Measurements from ENCODE around the gene LMNTD2.

The LMNTD2 gene

DNA sequence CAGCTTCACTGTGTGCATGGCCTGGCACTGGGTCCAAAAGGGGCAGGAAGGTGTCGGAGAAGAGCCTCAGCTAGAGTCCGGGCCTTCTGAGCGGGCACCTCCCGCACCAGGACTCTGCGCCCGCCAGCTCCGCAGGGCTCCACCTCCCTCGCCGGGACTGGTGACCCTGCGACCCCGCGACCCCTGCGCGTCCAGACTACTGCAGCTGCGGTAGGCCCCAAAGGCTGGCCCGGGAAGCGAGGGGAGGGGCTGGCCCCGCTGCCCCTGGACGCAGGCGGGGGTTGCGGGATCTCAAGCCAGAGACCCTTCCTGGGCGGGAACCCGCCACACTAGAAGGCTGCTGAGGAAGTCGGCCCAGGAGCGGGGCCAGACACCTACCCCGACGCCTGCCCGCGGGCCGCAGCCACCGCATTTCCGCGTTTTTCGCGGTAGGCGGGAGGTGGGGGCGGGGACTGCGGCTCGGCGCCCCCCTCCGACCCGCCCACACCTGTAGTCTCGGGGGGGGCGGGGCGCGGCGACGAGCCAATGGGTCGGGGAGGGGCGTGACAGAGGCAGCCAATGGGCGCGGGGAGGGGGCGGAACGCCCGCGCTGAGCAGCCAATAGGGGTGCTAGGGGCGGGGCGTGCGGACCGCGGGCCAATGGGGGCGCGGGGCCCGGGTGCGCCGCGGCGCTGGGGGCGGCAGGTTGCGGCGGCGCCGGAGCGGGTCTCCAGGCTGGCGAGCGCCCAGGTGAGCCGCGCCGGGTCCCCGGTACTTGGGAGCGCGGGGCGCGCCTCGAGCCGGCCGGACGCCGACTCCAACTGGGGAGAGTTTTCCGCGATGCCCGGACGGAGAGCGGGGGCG is at the start of gene LMNTD2, which contains the start of gene RASSF7:
Gene LMNTD2, minus strand, starts transcription at position 434 of the 843 bp plus-strand sequence. Its CDS starts 22 bp downstream, at position 412.
Gene RASSF7, plus strand, starts transcription at position 666 of the 843 bp plus-strand sequence. CDS start 799 bp downstream, outside the sequence.
- peak; percentile 95 for DNase-seq

GRCh38 chr11:609341-609811 is 48.8 kb upstream of the LMNTD2 start:
- DNase-seq: no peak

DNA sequence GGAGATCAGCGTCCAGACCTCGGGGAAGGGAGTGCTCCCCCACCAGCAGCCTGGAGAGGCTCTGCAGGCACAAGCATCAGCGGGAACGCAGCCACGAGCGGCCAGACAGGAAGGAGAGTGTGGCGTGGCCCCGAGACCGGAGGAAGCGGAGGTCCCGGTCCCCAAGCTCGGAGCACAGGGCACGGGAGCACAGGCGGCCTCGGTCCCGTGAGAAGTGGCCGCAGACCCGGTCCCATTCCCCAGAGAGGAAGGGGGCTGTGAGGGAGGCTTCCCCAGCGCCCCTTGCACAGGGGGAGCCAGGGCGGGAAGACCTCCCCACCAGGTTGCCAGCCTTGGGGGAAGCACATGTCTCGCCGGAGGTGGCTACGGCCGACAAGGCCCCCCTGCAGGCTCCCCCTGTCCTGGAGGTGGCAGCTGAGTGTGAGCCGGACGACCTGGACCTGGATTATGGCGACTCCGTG is 48.3 kb upstream of the LMNTD2 start:
- DNase-seq: no peak

DNA sequence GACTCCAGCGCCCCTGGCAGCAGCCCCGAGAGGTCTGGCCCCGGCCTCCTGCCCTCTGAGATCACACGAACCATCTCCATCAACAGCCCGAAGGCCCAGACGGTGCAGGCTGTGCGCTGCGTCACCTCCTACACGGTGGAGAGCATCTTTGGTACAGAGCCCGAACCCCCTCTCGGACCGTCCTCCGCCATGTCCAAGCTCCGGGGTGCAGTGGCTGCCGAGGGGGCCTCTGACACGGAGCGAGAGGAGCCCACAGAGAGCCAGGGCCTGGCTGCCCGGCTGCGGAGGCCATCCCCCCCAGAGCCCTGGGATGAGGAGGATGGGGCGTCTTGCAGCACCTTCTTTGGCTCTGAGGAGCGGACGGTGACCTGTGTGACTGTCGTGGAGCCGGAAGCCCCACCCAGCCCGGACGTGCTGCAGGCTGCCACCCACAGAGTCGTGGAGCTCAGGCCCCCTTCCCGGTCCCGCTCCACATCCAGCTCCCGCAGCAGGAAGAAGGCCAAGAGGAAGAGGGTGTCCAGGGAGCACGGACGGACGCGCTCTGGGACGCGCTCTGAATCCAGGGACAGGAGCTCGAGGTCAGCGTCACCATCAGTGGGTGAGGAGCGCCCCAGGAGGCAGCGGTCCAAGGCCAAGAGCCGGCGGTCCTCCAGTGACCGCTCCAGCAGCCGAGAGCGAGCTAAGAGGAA is 47.6 kb upstream of the LMNTD2 start:
- DNase-seq: no peak

DNA sequence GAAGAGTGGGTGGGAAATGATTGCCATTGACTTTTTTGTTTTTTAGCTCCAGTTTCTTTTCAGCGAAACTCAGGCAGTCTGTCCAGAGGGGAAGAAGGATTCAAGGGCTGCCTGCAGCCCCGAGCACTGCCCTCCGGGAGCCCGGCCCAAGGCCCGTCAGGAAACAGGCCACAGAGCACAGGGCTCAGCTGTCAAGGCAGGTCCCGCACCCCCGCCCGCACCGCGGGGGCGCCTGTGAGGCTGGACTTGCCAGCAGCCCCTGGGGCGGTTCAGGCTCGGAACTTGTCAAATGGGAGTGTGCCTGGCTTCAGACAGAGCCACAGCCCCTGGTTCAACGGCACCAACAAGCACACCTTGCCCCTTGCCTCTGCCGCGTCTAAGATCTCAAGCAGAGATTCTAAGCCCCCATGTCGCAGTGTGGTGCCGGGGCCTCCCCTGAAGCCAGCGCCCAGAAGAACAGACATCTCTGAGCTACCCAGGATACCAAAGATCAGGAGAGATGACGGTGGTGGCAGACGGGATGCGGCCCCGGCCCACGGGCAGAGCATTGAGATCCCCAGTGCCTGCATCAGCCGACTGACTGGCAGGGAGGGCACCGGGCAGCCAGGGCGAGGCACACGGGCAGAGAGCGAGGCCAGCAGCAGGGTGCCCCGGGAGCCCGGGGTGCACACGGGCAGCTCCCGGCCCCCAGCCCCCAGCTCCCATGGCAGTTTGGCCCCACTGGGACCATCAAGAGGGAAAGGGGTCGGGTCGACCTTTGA is 46.7 kb upstream of the LMNTD2 start:
- no peak for DNase-seq

- DNase-seq: no peak
Observed at GRCh38 chr11:606245-606644, 45.7 kb upstream of the LMNTD2 start.

DNA sequence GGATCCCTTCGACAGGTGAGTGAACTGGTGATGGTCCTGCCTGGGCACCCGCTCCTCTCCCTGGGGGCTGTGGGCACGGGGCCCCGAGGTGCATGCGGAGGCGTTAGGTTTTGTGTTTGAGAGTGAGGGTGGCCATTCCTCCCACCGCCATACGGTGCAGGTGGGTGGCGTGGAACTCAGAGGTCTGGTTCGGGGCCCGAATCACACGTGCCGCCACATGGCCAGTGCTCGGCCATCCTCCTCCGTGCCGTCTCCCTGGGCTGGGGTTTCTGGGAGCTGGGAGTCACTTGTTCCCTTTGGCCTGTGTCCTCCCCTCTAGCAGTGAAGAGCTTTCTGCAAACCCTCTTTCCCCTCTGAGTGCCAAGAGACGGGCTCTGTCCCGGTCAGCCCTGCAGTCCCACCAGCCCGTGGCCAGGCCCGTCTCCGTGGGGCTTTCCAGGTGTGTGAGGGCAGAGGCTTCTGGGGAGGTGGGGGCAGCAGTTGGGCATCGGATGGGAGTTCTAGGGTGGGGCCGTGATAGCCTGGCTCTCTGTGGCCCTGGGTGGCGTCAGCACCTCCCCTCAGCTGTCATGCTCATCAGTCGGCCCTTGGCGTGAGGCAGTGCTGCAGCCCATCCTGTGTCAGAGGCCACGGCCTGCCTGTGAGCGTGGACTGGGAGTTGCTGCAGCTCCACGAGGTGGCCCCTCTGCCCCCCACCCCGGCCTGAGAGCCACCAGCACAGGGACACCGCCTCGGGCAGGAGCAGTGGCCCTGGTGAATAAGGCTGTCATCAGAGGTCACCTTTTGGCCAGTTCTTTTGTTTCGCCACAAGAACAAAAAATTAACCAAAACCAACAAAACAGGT is 45.0 kb upstream of the LMNTD2 start:
- DNase-seq: no peak

GRCh38 chr11:603154-603553 is 42.6 kb upstream of the LMNTD2 start:
- no peak for DNase-seq

GRCh38 chr11:601573-602245 is 41.2 kb upstream of the LMNTD2 start:
- DNase-seq: no peak

- DNase-seq: no peak
Observed at GRCh38 chr11:598005-598680, 37.6 kb upstream of the LMNTD2 start.

DNA sequence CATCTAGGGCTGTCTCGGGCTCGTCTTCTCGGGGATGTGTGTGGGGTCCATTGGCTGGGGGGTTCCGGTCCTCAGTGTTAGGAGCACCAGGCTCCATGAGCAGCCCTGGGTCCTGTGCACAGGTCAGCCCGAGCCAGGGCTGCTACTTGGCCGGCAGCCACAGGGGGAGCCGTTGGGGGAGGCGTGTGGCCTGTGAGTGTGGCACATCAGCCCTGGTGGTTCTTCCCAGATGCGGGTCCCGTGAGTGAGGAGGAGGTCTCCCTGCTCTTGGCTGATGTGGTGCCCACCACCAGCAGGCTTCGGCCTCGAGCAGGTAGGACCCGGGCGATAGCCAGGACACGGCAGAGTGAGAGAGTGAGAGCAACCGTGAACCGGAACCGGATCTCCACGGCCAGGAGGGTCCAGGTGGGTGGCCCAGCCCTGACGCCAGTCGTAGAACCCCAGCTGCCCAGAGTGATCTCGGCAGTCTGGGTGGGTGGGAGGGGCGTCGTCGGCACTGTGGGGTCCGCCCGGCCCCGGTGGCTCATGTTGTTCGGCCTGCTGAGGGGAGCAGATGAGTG is 36.7 kb upstream of the LMNTD2 start:
- DNase-seq: no peak

DNA sequence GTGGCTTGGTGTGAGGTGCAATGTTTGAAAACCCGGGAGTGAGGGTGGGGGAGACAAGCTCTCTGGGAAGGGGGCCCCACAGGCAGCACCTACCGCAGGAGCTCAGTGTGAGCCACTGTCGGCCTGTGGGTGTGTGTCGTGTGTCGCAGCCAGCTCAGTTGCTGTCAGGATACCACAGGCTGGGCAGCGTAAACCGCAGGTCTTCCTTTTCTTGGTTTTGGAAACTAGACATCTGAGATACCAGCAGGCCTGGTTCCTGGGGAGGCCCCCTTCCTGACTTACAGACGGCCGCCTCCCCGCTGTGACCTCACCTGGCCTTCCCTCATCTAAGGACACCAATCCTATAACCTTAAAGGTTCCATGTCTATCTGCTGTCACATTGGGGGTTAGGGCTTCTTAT is 35.8 kb upstream of the LMNTD2 start:
- no peak for DNase-seq

DNA sequence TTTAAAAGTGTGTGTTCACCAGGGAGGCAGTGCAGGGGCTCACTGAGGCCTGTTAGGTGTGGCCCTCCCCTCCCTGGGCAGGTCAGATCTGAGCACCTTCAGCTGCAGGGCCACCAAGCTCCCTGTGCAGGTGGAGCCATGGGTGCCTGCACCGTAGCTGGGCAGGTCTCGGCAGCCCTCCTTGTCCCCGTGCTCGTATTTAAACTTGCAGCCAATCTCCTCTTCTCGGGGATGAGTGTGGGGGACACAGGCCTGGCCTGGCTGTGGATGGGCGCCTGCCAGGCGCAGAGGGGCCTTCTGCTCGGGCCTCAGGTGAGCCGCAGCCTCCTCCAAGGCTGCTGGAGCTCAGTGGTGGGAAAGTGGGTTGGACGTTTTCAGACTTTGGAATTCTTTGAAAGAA is 34.9 kb upstream of the LMNTD2 start:
- DNase-seq: no peak

- no peak for DNase-seq
Observed at GRCh38 chr11:593347-593746, 32.8 kb upstream of the LMNTD2 start.

DNA sequence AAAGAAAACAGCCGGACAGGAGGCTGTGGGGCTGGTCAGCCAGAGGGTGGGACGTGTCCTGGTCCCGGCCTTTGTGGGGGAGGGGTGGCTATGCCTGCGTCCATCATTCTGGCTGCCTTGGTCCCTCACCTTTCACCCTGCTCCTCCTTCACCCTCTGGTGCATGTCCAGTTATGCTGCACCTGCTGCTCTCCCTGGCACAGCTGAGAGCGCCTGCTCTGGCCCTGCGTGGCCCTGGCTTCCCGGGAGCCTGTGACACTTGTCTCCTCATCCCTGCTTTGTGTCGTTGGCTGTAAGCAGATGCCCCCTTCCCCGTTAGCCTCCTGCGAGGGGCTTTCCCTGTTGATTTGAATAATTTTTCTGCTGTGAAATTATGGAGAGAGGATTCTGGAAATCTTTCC is 32.4 kb upstream of the LMNTD2 start:
- no peak for DNase-seq

GRCh38 chr11:592501-592900 is 32.0 kb upstream of the LMNTD2 start:
- DNase-seq: no peak

- no peak for DNase-seq
Observed at GRCh38 chr11:590997-591396, 30.5 kb upstream of the LMNTD2 start.

GRCh38 chr11:589798-590197 is 29.3 kb upstream of the LMNTD2 start:
- no peak for DNase-seq

GRCh38 chr11:587978-588380 is 27.4 kb upstream of the LMNTD2 start:
- peak; percentile 57 for DNase-seq

GRCh38 chr11:587546-587945 is 27.0 kb upstream of the LMNTD2 start:
- DNase-seq: no peak
